Loucy (cell line): ENCODE results near the gene ARL3.

ENCODE experiments used
- CTCF ChIP-seq: fragments of 200-600 bp; sonication (generic); conservative IDR thresholded peaks from 2 replicates; pipeline ENCODE4 v1.5.1; 2014; ENCODE audit warnings: mild to moderate bottlenecking, antibody characterized with exemption, low read length
- EZH2phosphoT487 ChIP-seq: fragments of 200-600 bp; IDR thresholded peaks from 2 replicates; pipeline ENCODE4 v1.6.1; 2018; ENCODE audit warnings: antibody characterized with exemption, mild to moderate bottlenecking, moderate library complexity, borderline replicate concordance

- no peak for TF ChIP-seq CTCF
- no peak for TF ChIP-seq EZH2phosphoT487
Observed at GRCh38 chr10:102648889-102649796, 65.1 kb downstream of the ARL3 start.
